H1 (cell line): ENCODE results near the gene PARS2. TPM values are rescaled to one million over a fixed set of nuclear protein-coding genes. Genes with fewer than 3 reads are reported as not detected.

Experiments used
- CTCF ChIA-PET: fragments of 300-600 bp; sonication (Branson Sonifier 250); formaldehyde crosslinking; loops from one replicate; lab custom pipeline; 2021; ENCODE audit not compliant: partially characterized antibody; lab: Charles Lee
- POLR2A ChIA-PET: fragments of 300-600 bp; sonication (Branson Sonifier 250); formaldehyde crosslinking; loops from one replicate; lab custom pipeline; 2021; ENCODE audit warnings: inconsistent platforms; ENCODE audit not compliant: partially characterized antibody; lab: Charles Lee
- DNase-seq, 2 experiments: peaks; one replicate each; pipeline versions ENCODE4 v3.0.0 to v3.0.0-alpha.2; 2010 to 2022; ENCODE audit warnings: low spot score in 2 of 2, low read depth in 1 of 2, mixed read lengths in 1 of 2
- FAIRE-seq: peaks from 2 replicates; lab custom pipeline; 2011; peaks lifted over from hg19 to GRCh38; lab: Jason Lieb, UNC
- H2AFZ ChIP-seq: 2 replicates; pipeline ENCODE4 v1.8.1; 2012; ENCODE audit warnings: low read length, inconsistent platforms
- H2AK5ac ChIP-seq: 2 replicates; pipeline ENCODE4 v1.6.1; 2013; ENCODE audit warnings: low read depth, low read length
- H2BK120ac ChIP-seq: replicated peaks from 2 replicates; pipeline ENCODE3; 2013; ENCODE audit warnings: low read depth, low read length, inconsistent platforms
- H2BK12ac ChIP-seq: 2 replicates; pipeline ENCODE4 v1.6.1; 2013; ENCODE audit warnings: low read depth, low read length
- H2BK15ac ChIP-seq: 2 replicates; pipeline ENCODE4 v1.6.1; 2013; ENCODE audit warnings: low read length
- H2BK20ac ChIP-seq: 2 replicates; pipeline ENCODE4 v1.6.1; 2013; ENCODE audit warnings: low read length
- H2BK5ac ChIP-seq: 2 replicates; pipeline ENCODE4 v1.6.1; 2013; ENCODE audit warnings: low read depth, low read length
- H3K14ac ChIP-seq: 2 replicates; pipeline ENCODE4 v1.6.1; 2013; ENCODE audit warnings: inconsistent platforms; ENCODE audit not compliant: insufficient read length
- H3K18ac ChIP-seq: 2 replicates; pipeline ENCODE4 v1.6.1; 2013; ENCODE audit warnings: low read length; ENCODE audit errors: extremely low read depth
- H3K23ac ChIP-seq: 2 replicates; pipeline ENCODE4 v1.6.1; 2013; ENCODE audit warnings: inconsistent platforms; ENCODE audit not compliant: insufficient read length
- H3K23me2 ChIP-seq: 2 replicates; pipeline ENCODE4 v1.6.1; 2013; ENCODE audit warnings: low read depth, low read length
- H3K27ac ChIP-seq: 2 replicates; pipeline ENCODE4 v1.6.1; 2011; ENCODE audit warnings: low read depth, low read length, inconsistent platforms
- H3K27me3 ChIP-seq, 4 experiments: replicated peaks in 1 of 4; 1 replicate in 1 of 4; 2 replicates in 3 of 4; pipeline versions ENCODE4 v1.6.1 to v1.8.1; 2011 to 2013; ENCODE audit warnings: low read length in 3 of 4, mild to moderate bottlenecking in 3 of 4, inconsistent platforms in 2 of 4, mixed read lengths in 2 of 4, moderate library complexity in 1 of 4; ENCODE audit not compliant: control insufficient read depth in 3 of 4, insufficient read depth in 3 of 4; ENCODE audit errors: extremely low read depth in 1 of 4
- H3K36me3 ChIP-seq, 4 experiments: 2 replicates each; pipeline versions ENCODE4 v1.6.1 to v1.8.1; 2011 to 2013; ENCODE audit warnings: mild to moderate bottlenecking in 4 of 4, low read length in 3 of 4, moderate library complexity in 2 of 4, control low read depth in 1 of 4, inconsistent platforms in 1 of 4; ENCODE audit not compliant: insufficient read depth in 4 of 4, control insufficient read depth in 2 of 4
- H3K4ac ChIP-seq: replicated peaks from 2 replicates; pipeline ENCODE3; 2013; ENCODE audit warnings: low read length, low read depth, mixed read lengths, inconsistent platforms; ENCODE audit not compliant: insufficient read length
- H3K4me1 ChIP-seq, 4 experiments: replicated peaks in 1 of 4; 1 replicate in 1 of 4; 2 replicates in 3 of 4; pipeline versions ENCODE4 v1.6.1 to v1.8.1; 2011 to 2013; ENCODE audit warnings: low read length in 3 of 4, inconsistent platforms in 2 of 4, mixed read lengths in 1 of 4; ENCODE audit not compliant: insufficient read depth in 4 of 4, control insufficient read depth in 3 of 4
- H3K4me2 ChIP-seq, 2 experiments: 2 replicates each; pipeline versions ENCODE4 v1.6.1 to v1.8.1; 2011 to 2013; ENCODE audit warnings: low read depth in 2 of 2, low read length in 2 of 2, control low read depth in 1 of 2, inconsistent platforms in 1 of 2, mild to moderate bottlenecking in 1 of 2; ENCODE audit not compliant: insufficient read depth in 1 of 2
- H3K4me3 ChIP-seq, 4 experiments: fragments of 200-600, 300-600 bp in 1 of 4; sonication (generic), shearing (Covaris generic), sonication (Bioruptor Twin) in 1 of 4; 2 replicates each; pipeline versions ENCODE4 v1.5.1 to v1.8.1; 2011 to 2016; ENCODE audit warnings: low read length in 4 of 4, low read depth in 3 of 4, control low read depth in 2 of 4, inconsistent platforms in 2 of 4, mild to moderate bottlenecking in 2 of 4, mixed read lengths in 1 of 4, moderate library complexity in 1 of 4; ENCODE audit not compliant: insufficient read depth in 2 of 4; ENCODE audit errors: extremely low read depth in 1 of 4
- H3K56ac ChIP-seq: replicated peaks from 2 replicates; pipeline ENCODE3; 2013; ENCODE audit warnings: low read depth, mild to moderate bottlenecking, mixed read lengths, low read length, inconsistent platforms; ENCODE audit not compliant: insufficient read length
- H3K79me1 ChIP-seq: 2 replicates; pipeline ENCODE4 v1.6.1; 2013; ENCODE audit warnings: low read depth, low read length, control low read depth
- H3K79me2 ChIP-seq, 2 experiments: 2 replicates each; pipeline versions ENCODE4 v1.6.1 to v1.8.1; 2012 to 2013; ENCODE audit warnings: low read length in 2 of 2, mild to moderate bottlenecking in 2 of 2, inconsistent platforms in 1 of 2; ENCODE audit not compliant: insufficient read depth in 2 of 2, control insufficient read depth in 1 of 2
- H3K9ac ChIP-seq, 4 experiments: replicated peaks in 1 of 4; 1 replicate in 1 of 4; 2 replicates in 3 of 4; pipeline versions ENCODE4 v1.6.1 to v1.8.1; 2011 to 2013; ENCODE audit warnings: low read depth in 3 of 4, low read length in 3 of 4, control low read depth in 2 of 4, mild to moderate bottlenecking in 2 of 4, moderate library complexity in 2 of 4, inconsistent platforms in 1 of 4; ENCODE audit errors: extremely low read depth in 1 of 4
- H3K9me3 ChIP-seq, 2 experiments: 2 replicates each; pipeline versions ENCODE4 v1.6.1 to v1.8.1; 2012 to 2013; ENCODE audit warnings: mild to moderate bottlenecking in 2 of 2, moderate library complexity in 2 of 2, control low read depth in 1 of 2, inconsistent platforms in 1 of 2, low read depth in 1 of 2, low read length in 1 of 2, mixed read lengths in 1 of 2; ENCODE audit not compliant: insufficient read depth in 2 of 2
- H4K20me1 ChIP-seq, 2 experiments: replicated peaks in 1 of 2; 2 replicates each; pipeline versions ENCODE3 to v1.8.1; 2011 to 2013; ENCODE audit warnings: inconsistent platforms in 2 of 2, low read length in 2 of 2, mild to moderate bottlenecking in 1 of 2; ENCODE audit not compliant: insufficient read depth in 2 of 2, control insufficient read depth in 1 of 2
- H4K5ac ChIP-seq: 2 replicates; pipeline ENCODE4 v1.6.1; 2013; ENCODE audit warnings: low read length, low read depth, mixed read lengths, inconsistent platforms; ENCODE audit not compliant: insufficient read length
- H4K8ac ChIP-seq: 2 replicates; pipeline ENCODE4 v1.8.0; 2013; ENCODE audit warnings: mild to moderate bottlenecking, moderate library complexity, low read length, inconsistent platforms; ENCODE audit not compliant: insufficient read depth; ENCODE audit errors: extremely low read depth
- H4K91ac ChIP-seq: replicated peaks from 2 replicates; pipeline ENCODE3; 2013; ENCODE audit warnings: low read length, mixed read lengths, inconsistent platforms; ENCODE audit not compliant: insufficient read length
- BACH1 ChIP-seq: IDR thresholded peaks from 2 replicates; pipeline ENCODE4 v1.6.1; 2012; ENCODE audit warnings: low read length, improper control_type of control experiment
- CHD1 ChIP-seq: IDR thresholded peaks from 2 replicates; pipeline ENCODE4 v1.6.1; 2012; ENCODE audit warnings: low read depth, low read length, improper control_type of control experiment
- GTF2F1 ChIP-seq: IDR thresholded peaks from 2 replicates; pipeline ENCODE4 v1.6.1; 2012; ENCODE audit warnings: low read depth, low read length, improper control_type of control experiment, borderline replicate concordance
- MAFK ChIP-seq: IDR thresholded peaks from 2 replicates; pipeline ENCODE4 v1.6.1; 2012; ENCODE audit warnings: low read depth, mild to moderate bottlenecking, improper control_type of control experiment, low read length
- POLR2AphosphoS5 ChIP-seq: IDR thresholded peaks from 2 replicates; pipeline ENCODE4 v1.6.1; 2011; ENCODE audit warnings: low read depth, low read length
- USF2 ChIP-seq: IDR thresholded peaks from 2 replicates; pipeline ENCODE4 v1.6.1; 2011; ENCODE audit warnings: low read length, improper control_type of control experiment
- WGBS, 2 experiments: shearing (Covaris generic) in 1 of 2; methylation state at CpG; one replicate each; pipeline versions ENCODE4 v1.1.6 to v1.1.7; 2013 to 2015; ENCODE audit warnings: low lambda C conversion rate in 2 of 2, mixed read lengths in 2 of 2, inconsistent platforms in 1 of 2, low coverage in 1 of 2, missing lambda C conversion rate in 1 of 2; ENCODE audit not compliant: insufficient replicate concordance in 2 of 2, insufficient coverage in 1 of 2, insufficient read length in 1 of 2; ENCODE audit errors: extremely low coverage in 1 of 2, missing lambda C conversion rate in 1 of 2; 5-methylcytosine and 5-hydroxymethylcytosine counted together
- polyA plus RNA-seq, 7 experiments: library from polyadenylated mRNA; depleted of rRNA in 3 of 7; stranded (reverse) in 5 of 7; unstranded in 2 of 7; fragments of >200 nt in 5 of 7; fragments of 200-250 nt in 2 of 7; gene quantifications; 1 replicate in 5 of 7; 2 replicates in 1 of 7; 4 replicates in 1 of 7; pipeline versions ENCODE4 v1.2.1 to v1.2.3, GENCODE V29; 2011 to 2013; ENCODE audit warnings: missing spikeins in 2 of 7, mixed read lengths in 2 of 7
- total RNA-seq: library from RNA; stranded (reverse); fragmentation: NEBNext Ultra II Directional; extraction: Animal tissue kit (Norgen Biotek cat#: 25700); gene quantifications from 2 replicates; pipeline ENCODE4 v1.2.1, GENCODE V29; 2021

The PARS2 gene
- total and polyA plus RNA-seq, 2 of the 8 experiments (the other 6 are each of a cell fraction or from before 2014, with no cell fraction given), result 8.9 to 10.0 TPM

DNA sequence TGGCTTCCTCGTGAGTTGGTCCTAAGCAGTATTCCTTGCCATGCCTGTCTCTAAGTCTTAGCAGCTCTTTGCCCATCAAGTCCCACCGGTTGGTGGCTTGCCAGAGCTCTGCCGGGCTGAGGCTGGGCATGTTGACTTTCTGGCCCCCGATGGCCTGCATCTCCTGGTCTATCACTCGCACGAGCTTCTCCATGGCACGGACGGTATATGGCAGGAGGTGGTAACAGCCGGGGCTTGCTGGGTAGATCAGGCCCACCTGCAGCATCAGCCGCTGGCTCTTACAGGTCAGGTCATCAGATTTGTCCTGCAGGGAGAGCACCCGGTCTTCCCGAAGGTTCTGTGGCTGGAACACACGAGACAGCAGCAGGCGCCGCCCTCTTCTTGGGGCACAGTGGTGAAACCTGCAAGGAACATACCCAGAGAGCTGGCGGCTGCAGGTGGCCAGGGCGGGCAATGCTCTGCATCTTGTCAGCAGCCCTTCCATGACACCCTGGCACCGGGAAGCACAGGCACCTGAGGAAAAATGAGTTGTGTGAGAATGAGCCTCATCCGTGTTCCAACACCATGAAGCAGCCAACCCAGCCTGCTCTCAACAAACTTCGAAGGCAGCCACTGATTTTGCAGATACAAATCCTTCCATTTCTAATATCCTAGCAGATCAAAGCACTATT is 5.5 kb downstream of the PARS2 start:
- ChIA-PET POLR2A (no interaction called here), CTCF (interaction anchor here (2.2 kb wide), 1 partner anchor 33 kb away, joined by 12 read pairs; no protein-coding TSS in a partner anchor)
- no peaks in the 10 kb centered on the region for H3K9me3 ChIP-seq
- H3K79me1 ChIP-seq, result 0 out of 2 replicates have a peak, but pooled peaks cover under 1% of the 10 kb centered on the region
- no peak overlapping the region; a peak in 1 of 7 replicates for H3K9ac ChIP-seq
- peaks cover 0 to 1% of the 10 kb centered on the region in 2 experiments for H4K20me1 ChIP-seq
- no peaks in the 10 kb centered on the region; a peak in 3 of 7 replicates for H3K4me1 ChIP-seq
- no peak overlapping the region for H3K4me3 ChIP-seq
- no peak overlapping the region for H3K4ac ChIP-seq
- H2BK5ac ChIP-seq, result no peak overlapping the region
- H3K23me2 ChIP-seq, result peaks cover 3% of the 10 kb centered on the region; the same call in 1 of the 2 replicates
- no peak overlapping the region for H3K56ac ChIP-seq
- no peak overlapping the region for H2BK20ac ChIP-seq
- peaks cover 0 to 12% of the 10 kb centered on the region in 2 experiments; a peak in 2 of 4 replicates for H3K79me2 ChIP-seq
- WGBS, 2 experiments, result 91% methylated on average over 20 of the region's 20 CpGs; no CpG with 5 or more reads in 1 of the 2 experiments
- no peak overlapping the region for H2BK15ac ChIP-seq
- no peak overlapping the region for H3K23ac ChIP-seq
- no peak overlapping the region for H2AFZ ChIP-seq
- H2BK12ac ChIP-seq, result no peak overlapping the region
- H3K27me3 ChIP-seq, result no peaks in the 10 kb centered on the region
- H2BK120ac ChIP-seq, result no peak overlapping the region
- H3K18ac ChIP-seq, result no peak overlapping the region
- no peak overlapping the region for H3K4me2 ChIP-seq
- FAIRE-seq (no peak), DNase-seq (no peak)
- no peak overlapping the region for H4K91ac ChIP-seq
- TF ChIP-seq GTF2F1 (no peak), MAFK (no peak), POLR2AphosphoS5 (no peak), USF2 (no peak), CHD1 (no peak), BACH1 (no peak)
- TF ChIP-seq, all 59 proteins: peak for 0
- no peak overlapping the region for H2AK5ac ChIP-seq
- peaks cover 4 to 15% (median 7%) of the 10 kb centered on the region in 4 experiments; a peak in 6 of 8 replicates for H3K36me3 ChIP-seq
- H3K27ac ChIP-seq, result no peak overlapping the region
- no peak overlapping the region for H3K14ac ChIP-seq
- H4K8ac ChIP-seq, result no peak overlapping the region
- no peak overlapping the region for H4K5ac ChIP-seq
